Upper lobe of left lung (tissue), 6 donors: ENCODE measurements around the gene ZNF319. TPM values are rescaled to one million over a fixed set of nuclear protein-coding genes. Genes with fewer than 3 reads are reported as not detected.

ENCODE experiments used
- ATAC-seq, 2 donors: fragments of 200-7000 bp; cut with Tn5 transposase; one replicate each; pipeline ENCODE4 v1.9.1; 2022; ENCODE audit warnings: mild to moderate bottlenecking in 2 of 2, moderate library complexity in 2 of 2; ENCODE audit not compliant: low FRiP score in 2 of 2
- DNase-seq, 2 donors: peaks; one replicate each; pipeline ENCODE4 v3.0.0-alpha.2; 2019 to 2020
- H3K27ac ChIP-seq, 4 donors: fragments of 200-600 bp; sonication (generic); one replicate each; pipeline ENCODE4 v1.5.1; 2016 to 2019
- H3K27me3 ChIP-seq, 4 donors: fragments of 200-600 bp; sonication (generic); one replicate each; pipeline ENCODE4 v1.5.1; 2017 to 2019
- H3K36me3 ChIP-seq, 4 donors: fragments of 200-600 bp; sonication (generic); one replicate each; pipeline ENCODE4 v1.5.1; 2016 to 2019
- H3K4me1 ChIP-seq, 4 donors: fragments of 200-600 bp; sonication (generic); one replicate each; pipeline ENCODE4 v1.5.1; 2018 to 2019
- H3K4me3 ChIP-seq, 4 donors: fragments of 200-600 bp; sonication (generic); one replicate each; pipeline ENCODE4 v1.5.1; 2017 to 2019; ENCODE audit warnings: mild to moderate bottlenecking in 2 of 4, moderate library complexity in 1 of 4
- H3K9me3 ChIP-seq, 4 donors: fragments of 200-600 bp; sonication (generic); one replicate each; pipeline ENCODE4 v1.5.1; 2018 to 2019
- CTCF ChIP-seq, 6 experiments: fragments of 450-650 bp in 4 of 6; fragments of 200-600 bp in 2 of 6; sonication (generic) in 2 of 6; IDR thresholded peaks; one replicate each; pipeline ENCODE4 v1.5.1; 2016 to 2019; ENCODE audit warnings: antibody characterized with exemption in 6 of 6
- EP300 ChIP-seq, 4 donors: sonication (generic); formaldehyde crosslinking; IDR thresholded peaks; one replicate each; pipeline ENCODE4 v1.5.1; 2017; ENCODE audit warnings: antibody characterized with exemption in 4 of 4, control low read depth in 2 of 4
- POLR2A ChIP-seq, 4 donors: fragments of 450-650 bp; IDR thresholded peaks; one replicate each; pipeline ENCODE4 v1.5.1; 2016 to 2017; ENCODE audit warnings: antibody characterized with exemption in 4 of 4, mild to moderate bottlenecking in 2 of 4
- POLR2AphosphoS5 ChIP-seq, 2 donors: sonication (generic); formaldehyde crosslinking; IDR thresholded peaks; one replicate each; pipeline ENCODE4 v1.5.1; 2017; ENCODE audit warnings: antibody characterized with exemption in 2 of 2
- WGBS, 2 donors: methylation state at CpG; one replicate each; pipeline ENCODE4 v1.1.5; 2017 to 2018; 5-methylcytosine and 5-hydroxymethylcytosine counted together
- total RNA-seq, 6 donors: library from RNA; depleted of rRNA in 4 of 6; stranded (reverse); fragments of >200 nt in 4 of 6; gene quantifications; one replicate each; pipeline versions ENCODE4 v1.1.0 to v1.2.1, GENCODE V29; 2016 to 2021
- donor health status: DM: no; HTN: no; CAD: no; lungs with moderate emphysema.
- donor health status: DM: no; HTN: yes; CAD: no; lungs with severe emphysema.

Gene ZNF319
- total RNA-seq, 6 donors from 2014 or later, result 8.0 to 28.3 (median 13.3) TPM

GRCh38 chr16:58002416-58002800, 1.9 kb upstream of the ZNF319 start:
- Histone ChIP-seq H3K4me1 (peaks cover 32 to 52% (median 40%) of the 10 kb centered on the region in 4 donors), H3K27ac (no peak overlapping the region), H3K36me3 (peaks cover 1 to 38% (median 14%) of the 10 kb centered on the region in 4 donors), H3K27me3 (no peaks in the 10 kb centered on the region), H3K9me3 (no peaks in the 10 kb centered on the region), H3K4me3 (no peak overlapping the region)
- WGBS, 2 donors, result 82 to 92% methylated on average over 9 of the region's 9 CpGs
- TF ChIP-seq CTCF (IDR thresholded peaks at IDR 0.05) (no peak), POLR2A (IDR thresholded peaks at IDR 0.05) (no peak), EP300 (IDR thresholded peaks at IDR 0.05) (no peak), POLR2AphosphoS5 (IDR thresholded peaks at IDR 0.05) (no peak)
- ATAC-seq (no peak), DNase-seq (peak in 1 of 2 donors; percentile 40)

GRCh38 chr16:58001781-58002415, 1.4 kb upstream of the ZNF319 start:
- no peaks in the 10 kb centered on the region for H3K9me3 ChIP-seq
- no peaks in the 10 kb centered on the region for H3K27me3 ChIP-seq
- peak overlapping the region; percentile 91 to 94 (median 92) for H3K27ac ChIP-seq
- peak overlapping the region; percentile 70 to 92 (median 80) for H3K4me3 ChIP-seq
- TF ChIP-seq POLR2AphosphoS5 (IDR thresholded peaks at IDR 0.05) (no peak), POLR2A (IDR thresholded peaks at IDR 0.05) (no peak), EP300 (IDR thresholded peaks at IDR 0.05) (no peak), CTCF (IDR thresholded peaks at IDR 0.05) (no peak)
- H3K4me1 ChIP-seq, result peaks cover 32 to 57% (median 40%) of the 10 kb centered on the region in 4 donors
- ATAC-seq, result no peak
- H3K36me3 ChIP-seq, result peaks cover 4 to 43% (median 19%) of the 10 kb centered on the region in 4 donors
- WGBS, 2 donors, result 29 to 30% methylated on average over 10 of the region's 10 CpGs
- DNase-seq, result no peak

- ATAC-seq, result peak; percentile 94 to 96
Measured at GRCh38 chr16:58000706-58001676, 519 bp upstream of the ZNF319 start, which contains the start of gene USB1. USB1 (plus strand) TSS chr16:58001407; CDS start chr16:58001484, 77 bp downstream.

More at GRCh38 chr16:58000706-58001676, 519 bp upstream of the ZNF319 start, which contains the start of gene USB1:
- H3K27ac ChIP-seq, result peak within 1 kb of the TSS; percentile 91 to 94 (median 92)
- TF ChIP-seq POLR2A (IDR thresholded peaks at IDR 0.05) (peak in 3 of 4 donors; percentile 47 to 83 (median 63)), CTCF (IDR thresholded peaks at IDR 0.05) (peak; percentile 73 to 90 (median 86)), POLR2AphosphoS5 (IDR thresholded peaks at IDR 0.05) (peak; percentile 59 to 70), EP300 (IDR thresholded peaks at IDR 0.05) (no peak)
- H3K4me1 ChIP-seq, result peaks cover 32 to 64% (median 40%) of the 10 kb centered on the region in 4 donors
- no peaks in the 10 kb centered on the region for H3K27me3 ChIP-seq
- no peaks in the 10 kb centered on the region for H3K9me3 ChIP-seq
- peak within 1 kb of the TSS; percentile 70 to 92 (median 80) for H3K4me3 ChIP-seq
- WGBS, 2 donors, result 0% methylated on average over 8 to 37 of the region's 81 CpGs
- peak; percentile 91 to 98 for DNase-seq
- peaks cover 13 to 44% (median 28%) of the 10 kb centered on the region in 4 donors for H3K36me3 ChIP-seq
